Activated CD4-positive, alpha-beta T cell treated with anti-CD3 and anti-CD28 coated beads, Interleukin-10, Interleukin-2, amounts not matched to agents 100 ng/mL and 50 ng/mL, durations not matched to agents 16 hours and 8 hours (primary cell): ENCODE measurements around the gene TRPM3.

Experiments
- DNase-seq: peaks from one replicate; pipeline ENCODE4 v3.0.0-alpha.2; 2020

Gene TRPM3

GRCh38 chr9:70601000-70601951 lies 520.1 kb downstream of the TRPM3 start:
- DNase-seq: no peak

GRCh38 chr9:70600506-70600905 lies 520.9 kb downstream of the TRPM3 start:
- no peak for DNase-seq

GRCh38 chr9:70597886-70598285 lies 523.5 kb downstream of the TRPM3 start:
- no peak for DNase-seq

GRCh38 chr9:70595211-70595610 lies 526.2 kb downstream of the TRPM3 start:
- DNase-seq: no peak

- DNase-seq: no peak
These were observed 527.0 kb downstream of the TRPM3 start for GRCh38 chr9:70594386-70594944.

- no peak for DNase-seq
These were observed 528.2 kb downstream of the TRPM3 start for GRCh38 chr9:70593241-70593640.

- no peak for DNase-seq
These were observed 531.1 kb downstream of the TRPM3 start for GRCh38 chr9:70590315-70590677.

GRCh38 chr9:70589571-70590314 lies 531.7 kb downstream of the TRPM3 start:
- no peak for DNase-seq

GRCh38 chr9:70588999-70589398 lies 532.4 kb downstream of the TRPM3 start:
- no peak for DNase-seq

GRCh38 chr9:70588381-70588780 lies 533.0 kb downstream of the TRPM3 start:
- no peak for DNase-seq

- no peak for DNase-seq
These were observed 534.2 kb downstream of the TRPM3 start for GRCh38 chr9:70587201-70587600.

GRCh38 chr9:70586476-70586875 lies 534.9 kb downstream of the TRPM3 start:
- no peak for DNase-seq

- no peak for DNase-seq
These were observed 539.5 kb downstream of the TRPM3 start for GRCh38 chr9:70581955-70582350.

GRCh38 chr9:70581214-70581954 lies 540.0 kb downstream of the TRPM3 start:
- DNase-seq: no peak

GRCh38 chr9:70580606-70581195 lies 540.7 kb downstream of the TRPM3 start:
- no peak for DNase-seq

GRCh38 chr9:70579686-70580085 lies 541.7 kb downstream of the TRPM3 start:
- DNase-seq: no peak

GRCh38 chr9:70578720-70579119 lies 542.7 kb downstream of the TRPM3 start:
- no peak for DNase-seq

GRCh38 chr9:70577671-70578070 lies 543.8 kb downstream of the TRPM3 start:
- DNase-seq: no peak

- no peak for DNase-seq
These were observed 545.3 kb downstream of the TRPM3 start for GRCh38 chr9:70576116-70576515.

GRCh38 chr9:70574151-70574837 lies 547.1 kb downstream of the TRPM3 start:
- no peak for DNase-seq

GRCh38 chr9:70573308-70573707 lies 548.1 kb downstream of the TRPM3 start:
- DNase-seq: no peak

- no peak for DNase-seq
These were observed 550.2 kb downstream of the TRPM3 start for GRCh38 chr9:70571258-70571657.
